Measurements from ENCODE around the gene GPSM1.

The GPSM1 gene

DNA sequence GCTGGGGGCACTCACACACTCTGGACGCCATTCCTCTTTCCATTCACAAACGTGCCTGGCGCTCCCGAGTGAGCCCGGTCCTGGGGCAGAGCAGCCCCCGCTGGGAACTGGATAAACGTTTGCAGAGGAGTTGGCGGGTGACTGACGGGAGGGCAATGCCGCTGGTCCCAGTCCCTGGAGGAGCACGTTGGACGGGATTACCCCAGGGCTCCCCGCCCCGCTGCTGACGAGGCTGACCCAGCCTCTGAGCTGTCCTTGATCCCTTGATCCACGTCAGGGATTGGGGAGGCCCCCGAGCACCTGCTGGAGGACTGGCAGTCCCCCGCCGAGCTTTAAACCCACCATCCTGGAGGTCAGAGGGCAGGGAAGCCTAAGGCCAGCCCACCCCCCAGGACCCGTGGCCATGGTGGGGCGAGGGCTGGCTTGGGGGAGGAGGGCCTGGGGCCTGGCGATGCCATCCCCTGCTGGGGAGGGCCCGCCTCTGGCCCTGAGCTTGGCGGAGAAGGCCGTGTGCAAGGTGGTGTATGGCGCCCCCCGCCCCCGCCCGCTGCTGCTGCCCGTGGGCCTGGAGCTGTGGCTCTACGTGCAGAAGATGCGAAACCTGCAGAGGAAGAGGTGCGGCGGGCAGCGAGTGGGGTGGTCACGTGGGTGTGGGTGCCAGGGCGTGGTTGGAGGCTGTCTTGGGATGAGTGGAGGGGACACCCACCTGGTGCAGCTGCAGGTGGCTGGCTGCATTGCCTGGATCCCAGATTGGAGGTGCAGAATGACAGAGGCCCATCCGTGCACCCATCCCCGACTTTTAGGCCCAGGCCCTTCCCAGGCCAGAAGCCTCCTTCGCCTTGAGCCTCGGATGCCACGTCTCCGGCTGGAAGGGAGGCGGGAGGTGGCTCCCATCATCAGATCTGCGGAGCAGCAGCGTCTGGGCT is 4.5 kb downstream of the GPSM1 start:
- no peak for DNase-seq (ENCODE audit: low read depth in 2 of 2)

DNA sequence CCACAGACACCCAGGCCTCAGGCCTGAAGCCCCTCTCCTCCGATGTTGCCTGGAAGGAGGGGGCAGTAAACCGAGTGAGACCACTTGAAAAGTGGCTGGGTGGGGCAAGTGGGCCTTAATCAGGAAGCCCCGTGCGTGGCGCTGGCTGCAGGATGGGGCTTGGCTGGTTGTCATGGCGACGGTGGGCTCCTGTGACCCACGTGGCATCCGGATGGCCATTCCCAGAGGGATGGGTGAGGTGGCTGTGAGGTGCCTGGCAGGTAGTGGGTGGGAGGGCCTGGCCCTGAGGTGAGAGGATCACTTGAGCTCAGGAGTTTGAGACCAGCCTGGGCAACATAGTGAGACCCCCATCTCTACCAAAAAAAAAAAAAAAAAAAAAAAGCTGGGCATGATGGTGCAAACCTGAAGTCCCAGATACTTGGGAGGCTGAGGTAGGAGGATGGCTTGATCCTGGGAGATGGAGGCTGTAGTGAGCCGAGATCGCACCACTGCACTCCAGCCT is 5.2 kb downstream of the GPSM1 start:
- DNase-seq (ENCODE audit: low read depth in 2 of 2), result no peak

DNA sequence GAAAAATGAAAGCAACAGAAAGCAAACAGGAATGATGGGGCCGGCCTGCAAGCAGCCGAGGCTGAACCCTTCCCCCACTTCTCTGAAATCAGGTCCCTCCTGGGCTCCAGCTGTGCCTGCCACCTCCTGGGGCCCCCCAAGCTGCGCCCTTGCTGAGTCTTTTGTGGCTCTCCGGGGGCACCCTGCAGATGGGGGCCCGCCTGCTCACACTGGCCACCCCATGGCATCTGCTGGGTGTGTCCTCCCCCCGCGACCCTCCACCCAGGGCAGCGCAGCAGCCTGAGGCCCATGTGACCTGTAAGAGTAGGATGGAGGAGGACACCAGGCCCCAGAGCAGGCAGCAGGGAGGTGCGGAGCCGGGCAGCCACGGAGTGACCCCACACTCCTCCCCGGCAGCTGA is 5.7 kb downstream of the GPSM1 start:
- no peak for DNase-seq (ENCODE audit: low read depth in 2 of 2)

DNA sequence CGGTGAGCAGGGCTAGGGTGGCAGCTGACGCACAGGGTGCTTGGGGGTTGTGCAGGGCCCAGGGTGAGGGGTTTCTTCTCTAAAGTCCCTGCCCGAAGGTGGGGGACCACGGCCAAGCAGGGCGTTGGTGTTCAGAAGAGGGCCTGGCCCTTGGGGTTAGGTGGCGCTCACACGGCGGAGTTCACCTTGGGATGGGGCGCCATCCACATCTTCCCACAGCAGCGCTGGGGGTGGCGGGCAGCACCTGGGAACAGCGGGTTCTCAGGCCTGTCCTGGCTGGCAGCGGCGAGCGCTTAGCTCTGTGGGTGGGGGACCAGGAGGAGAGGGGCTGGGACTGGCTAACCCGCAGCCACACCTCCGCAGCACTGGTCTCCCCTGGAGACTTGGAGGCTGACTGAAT is 6.1 kb downstream of the GPSM1 start:
- DNase-seq (ENCODE audit: low read depth in 2 of 2), result no peak

DNA sequence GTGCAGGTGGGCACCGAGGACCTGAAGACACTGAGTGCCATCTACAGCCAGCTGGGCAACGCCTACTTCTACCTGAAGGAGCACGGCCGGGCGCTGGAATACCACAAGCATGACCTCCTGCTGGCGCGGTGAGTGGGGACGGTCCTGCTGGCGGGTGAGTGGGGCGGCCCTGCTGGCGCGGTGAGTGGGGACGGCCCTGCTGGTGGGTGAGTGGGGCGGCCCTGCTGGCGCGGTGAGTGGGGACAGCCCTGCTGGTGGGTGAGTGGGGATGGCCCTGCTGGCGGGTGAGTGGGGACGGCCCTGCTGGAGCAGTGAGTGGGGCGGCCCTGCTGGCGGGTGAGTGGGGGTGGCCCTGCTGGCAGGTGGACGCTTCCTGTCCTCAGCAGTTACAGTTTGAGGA is 7.2 kb downstream of the GPSM1 start:
- no peak for DNase-seq (ENCODE audit: low read depth in 2 of 2)

DNA sequence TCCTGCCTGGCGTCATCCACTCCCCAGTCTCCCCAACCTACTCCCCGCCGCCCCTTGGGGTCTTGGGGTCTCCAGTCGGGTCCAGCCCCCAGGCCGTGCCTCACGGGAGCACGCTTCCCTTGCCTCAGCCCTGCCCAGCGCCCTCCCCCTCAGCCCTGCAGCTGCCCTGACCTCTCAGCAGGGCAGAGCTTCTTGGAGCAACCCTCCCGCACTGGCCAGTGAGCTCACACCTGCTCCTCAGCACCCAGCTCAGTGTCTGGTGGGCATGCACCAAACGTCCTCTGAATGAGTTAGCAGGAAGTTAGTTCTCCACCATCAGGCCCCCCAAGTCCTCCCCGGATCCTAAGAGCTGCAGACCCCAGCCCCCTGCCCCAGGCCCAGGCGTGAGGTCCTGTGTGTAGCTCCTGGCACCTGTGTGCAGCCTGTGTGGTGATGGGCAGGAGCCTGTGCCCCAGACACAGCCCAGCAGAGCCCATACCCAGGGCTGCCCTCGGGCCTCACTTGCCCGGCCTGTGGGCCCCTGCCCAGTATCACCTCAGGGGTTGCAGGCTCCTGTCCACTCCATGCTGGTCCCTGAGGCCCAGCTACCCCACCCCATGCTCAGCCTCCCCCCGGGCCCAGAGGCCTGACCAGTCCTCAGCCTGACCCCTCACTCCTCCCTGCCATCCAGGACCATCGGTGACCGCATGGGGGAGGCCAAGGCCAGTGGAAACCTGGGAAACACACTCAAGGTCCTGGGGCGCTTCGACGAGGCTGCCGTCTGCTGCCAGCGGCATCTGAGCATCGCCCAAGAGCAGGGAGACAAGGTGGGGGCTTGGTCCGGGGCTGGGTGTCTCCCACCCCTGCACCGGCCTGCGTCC is 8.2 kb downstream of the GPSM1 start:
- DNase-seq (ENCODE audit: low read depth in 2 of 2), result no peak

DNA sequence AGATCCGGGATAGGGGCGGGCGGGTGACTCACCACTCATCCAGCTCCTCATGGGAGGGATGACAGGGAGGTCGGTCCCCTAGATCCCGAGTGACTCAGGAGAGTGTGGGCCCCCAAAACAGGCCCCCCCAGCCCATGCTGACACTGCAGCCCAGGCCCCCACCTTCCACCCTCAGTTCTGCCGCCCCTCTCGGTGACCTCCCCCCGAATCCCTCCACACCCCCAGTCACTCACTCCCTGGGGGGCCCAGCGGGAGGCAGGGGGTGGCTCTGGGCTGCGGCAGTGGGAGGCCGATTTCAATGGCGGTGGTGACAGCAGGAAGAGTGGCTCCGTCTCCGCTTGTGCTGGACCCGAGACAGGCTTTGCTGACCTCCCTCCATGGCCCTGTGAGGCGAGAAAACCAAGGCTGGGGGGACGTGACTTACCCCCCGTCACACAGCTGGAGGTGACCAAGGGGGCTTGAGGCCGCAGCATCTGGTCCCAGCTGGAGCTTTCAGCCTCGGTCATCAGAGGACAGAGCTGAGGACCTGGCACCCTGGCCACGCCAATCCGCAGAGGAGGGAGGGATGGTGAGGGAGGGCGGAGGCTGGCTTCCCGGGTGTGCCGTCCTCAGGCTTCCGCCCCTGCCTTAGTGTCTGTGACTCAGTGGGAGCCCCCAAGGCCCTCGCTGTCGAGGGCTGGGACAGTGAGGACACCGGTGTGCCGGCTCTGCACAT is 9.0 kb downstream of the GPSM1 start:
- no peak for DNase-seq (ENCODE audit: low read depth in 2 of 2)

DNA sequence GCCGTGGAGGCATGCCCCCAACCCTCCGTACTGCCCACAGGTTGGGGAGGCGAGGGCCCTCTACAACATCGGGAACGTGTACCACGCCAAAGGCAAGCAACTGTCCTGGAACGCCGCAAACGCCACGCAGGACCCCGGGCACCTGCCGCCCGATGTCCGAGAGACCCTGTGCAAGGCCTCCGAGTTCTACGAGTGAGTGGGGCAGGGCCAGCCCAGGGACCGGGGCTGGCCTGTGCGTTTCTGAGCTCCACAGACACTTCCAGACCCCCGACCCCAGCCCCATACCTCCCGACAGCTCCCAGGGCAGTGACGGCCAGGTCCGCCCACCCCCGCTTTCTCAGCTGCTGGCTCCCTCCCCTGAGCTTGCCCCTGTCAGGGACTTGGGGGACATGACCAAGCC is 9.5 kb downstream of the GPSM1 start:
- DNase-seq (ENCODE audit: low read depth in 2 of 2), result no peak

DNA sequence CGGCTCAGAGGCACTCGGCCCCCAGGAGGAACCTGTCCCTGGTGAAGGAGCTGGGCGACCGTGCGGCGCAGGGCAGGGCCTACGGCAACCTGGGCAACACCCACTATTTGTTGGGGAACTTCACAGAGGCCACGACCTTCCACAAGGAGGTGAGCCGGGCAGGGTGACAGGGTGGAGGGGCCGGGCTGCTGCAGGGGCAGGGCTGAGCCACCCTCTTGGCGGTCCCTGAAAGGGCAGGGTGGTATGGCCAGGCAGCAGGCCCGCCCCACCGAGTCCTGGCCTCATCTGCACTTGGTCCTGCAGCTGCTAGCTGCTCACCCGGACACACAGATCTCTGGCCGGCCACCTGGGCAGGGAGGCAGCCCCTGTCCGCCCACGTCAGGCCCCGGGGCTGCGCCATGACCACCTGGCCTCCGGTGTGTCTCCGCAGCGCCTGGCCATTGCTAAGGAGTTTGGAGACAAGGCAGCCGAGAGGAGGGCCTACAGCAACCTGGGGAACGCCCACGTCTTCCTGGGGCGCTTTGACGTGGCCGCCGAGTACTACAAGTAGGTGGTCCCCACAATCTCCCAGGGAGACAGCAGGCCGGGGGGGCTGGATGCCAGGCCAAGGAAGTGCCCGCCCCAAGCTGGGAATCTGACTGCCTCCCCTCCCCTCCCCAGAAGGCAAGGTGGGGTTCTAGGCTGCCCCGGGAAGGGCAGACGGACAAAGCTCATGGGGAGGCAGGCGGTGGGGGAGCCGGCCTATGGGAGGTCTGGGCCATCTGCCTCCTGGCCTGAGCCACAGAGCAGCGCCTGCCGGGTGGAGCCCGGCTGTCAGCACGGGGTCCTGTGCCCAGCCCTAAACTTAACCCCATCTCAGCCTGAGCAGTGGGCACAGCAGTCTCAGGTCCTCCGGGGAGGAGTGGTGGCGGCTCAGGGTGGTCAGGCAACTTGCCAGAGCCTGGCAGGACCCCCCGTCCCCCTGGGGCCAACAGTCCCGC is 10.4 kb downstream of the GPSM1 start:
- no peak for DNase-seq (ENCODE audit: low read depth in 2 of 2)

DNA sequence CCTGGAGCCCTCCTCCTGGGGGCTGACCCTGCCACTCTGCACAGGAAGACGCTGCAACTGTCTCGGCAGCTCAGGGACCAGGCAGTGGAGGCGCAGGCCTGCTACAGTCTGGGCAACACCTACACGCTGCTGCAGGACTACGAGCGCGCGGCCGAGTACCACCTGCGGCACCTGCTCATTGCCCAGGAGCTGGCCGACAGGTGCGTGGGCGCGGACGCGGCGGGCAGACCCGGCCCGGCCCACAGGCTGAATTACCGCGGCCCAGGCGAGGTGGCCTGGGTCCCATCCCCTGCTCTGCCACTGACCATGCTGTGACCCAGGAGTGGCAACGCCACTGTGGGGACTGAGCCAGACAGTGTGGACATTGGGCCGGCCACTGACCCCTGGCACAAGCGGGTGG is 11.2 kb downstream of the GPSM1 start:
- DNase-seq (ENCODE audit: low read depth in 2 of 2), result no peak

DNA sequence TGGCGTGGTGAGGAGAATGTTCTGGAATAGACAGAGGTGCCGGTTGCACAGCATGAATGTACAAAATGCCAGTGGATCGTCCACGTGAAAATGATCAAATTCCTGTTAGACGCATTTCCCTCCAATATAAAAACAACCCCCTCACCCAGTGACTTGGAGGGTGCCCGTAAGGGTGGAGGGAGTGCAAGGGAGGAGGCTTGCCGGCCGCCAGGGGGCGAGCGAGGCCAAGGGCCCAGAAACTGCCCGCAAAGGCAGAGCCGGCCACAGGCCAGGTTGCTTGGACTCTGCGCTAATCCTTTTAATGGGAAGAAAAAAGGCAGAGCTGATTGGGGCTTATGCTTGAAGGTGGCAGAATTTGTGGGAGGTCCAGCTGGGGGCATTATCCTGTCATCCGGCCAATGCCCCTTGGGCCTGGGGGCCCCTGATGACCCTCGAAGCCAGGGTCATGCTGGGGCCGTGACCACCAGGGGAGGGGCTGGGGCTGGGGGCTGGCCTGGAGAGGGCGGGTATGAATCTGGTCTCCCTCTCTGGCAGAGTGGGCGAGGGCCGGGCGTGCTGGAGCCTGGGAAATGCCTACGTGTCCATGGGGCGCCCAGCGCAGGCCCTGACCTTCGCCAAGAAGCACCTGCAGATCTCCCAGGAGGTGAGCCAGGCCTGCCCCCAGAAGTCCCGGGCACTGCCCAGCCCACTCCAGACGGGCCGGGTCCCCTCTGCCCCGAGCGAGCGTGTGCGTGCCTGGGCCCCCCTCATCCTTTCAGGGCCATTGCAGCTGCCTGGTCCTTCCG is 12.0 kb downstream of the GPSM1 start:
- DNase-seq (ENCODE audit: low read depth in 2 of 2), result no peak

DNA sequence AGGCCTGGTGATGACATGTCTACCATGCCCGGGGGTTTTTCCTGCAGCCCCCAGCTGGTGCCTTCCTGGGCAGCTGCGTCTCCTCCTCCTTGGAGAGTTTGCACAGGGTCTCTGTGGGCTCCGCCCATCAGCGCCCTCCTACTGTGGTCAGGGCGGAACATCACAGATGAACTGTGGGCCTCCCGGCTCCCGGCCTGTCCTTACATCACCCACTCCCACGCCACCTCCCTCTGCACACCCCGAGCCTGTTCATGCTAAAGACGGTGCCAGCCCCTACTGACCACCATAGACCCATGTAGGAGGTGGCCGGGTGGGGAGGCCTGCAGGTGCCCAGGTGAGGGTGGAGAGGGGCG is 12.6 kb downstream of the GPSM1 start:
- no peak for DNase-seq (ENCODE audit: low read depth in 2 of 2)

DNA sequence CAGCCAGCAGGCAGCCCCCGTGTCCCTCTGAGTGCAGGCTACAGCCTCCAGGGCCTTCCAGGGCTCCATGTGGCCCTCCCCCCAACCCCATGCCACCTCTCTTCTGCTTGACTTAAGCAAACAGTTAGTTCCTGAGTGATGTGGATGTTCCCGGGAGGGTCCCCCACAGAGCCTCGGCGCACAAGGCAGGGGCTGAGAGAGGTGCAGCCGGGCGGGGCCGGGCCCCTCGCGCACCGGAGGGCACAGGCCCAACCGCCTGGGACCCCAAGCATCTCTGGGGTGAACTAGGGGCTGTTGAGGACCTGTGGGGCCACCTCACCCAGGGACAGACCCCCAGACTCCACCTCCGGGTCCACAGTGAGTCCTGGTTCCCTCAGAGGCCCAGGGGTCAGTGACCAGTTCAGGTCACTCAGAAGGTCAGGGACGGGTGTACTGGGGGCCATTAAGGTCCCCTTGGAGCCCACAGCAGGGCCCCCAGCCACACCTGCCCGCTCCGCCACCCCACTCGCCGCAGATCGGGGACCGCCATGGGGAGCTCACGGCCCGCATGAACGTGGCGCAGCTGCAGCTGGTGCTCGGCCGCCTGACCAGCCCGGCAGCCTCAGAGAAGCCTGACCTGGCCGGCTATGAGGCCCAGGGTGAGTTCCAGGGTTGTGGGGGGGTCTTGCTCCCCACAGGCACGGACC is 13.2 kb downstream of the GPSM1 start:
- DNase-seq (ENCODE audit: low read depth in 2 of 2), result no peak

DNA sequence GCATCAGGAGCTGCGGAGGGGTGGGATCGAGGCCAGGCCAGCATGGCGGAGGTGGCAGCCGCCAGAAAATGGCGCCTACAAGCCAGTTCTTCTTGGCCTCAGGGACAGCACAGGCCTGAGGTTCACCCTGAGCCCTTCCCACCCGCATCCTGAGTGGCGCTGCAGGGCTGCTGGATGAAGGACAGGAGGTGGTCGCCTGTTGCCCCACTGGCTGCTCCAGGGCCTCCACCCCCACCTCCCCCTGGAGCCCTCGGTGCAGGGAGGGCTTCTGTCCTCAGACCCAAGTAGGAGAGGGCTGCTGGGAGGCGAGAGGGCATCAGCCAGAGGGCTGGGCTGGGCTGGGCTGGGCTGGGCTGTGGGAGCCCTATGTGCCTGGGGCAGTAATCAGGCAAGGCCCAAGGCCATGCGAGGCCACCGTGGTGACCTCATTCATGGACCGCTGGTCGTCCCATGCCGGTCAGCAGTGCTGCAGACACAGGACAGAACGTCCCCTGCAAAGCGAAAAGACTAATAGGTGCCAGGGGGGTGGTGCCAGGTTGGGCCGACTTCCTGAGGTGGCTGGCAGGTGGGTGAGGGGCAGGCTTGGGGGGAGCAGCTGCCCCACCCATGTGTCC is 13.8 kb downstream of the GPSM1 start:
- no peak for DNase-seq (ENCODE audit: low read depth in 2 of 2)

DNA sequence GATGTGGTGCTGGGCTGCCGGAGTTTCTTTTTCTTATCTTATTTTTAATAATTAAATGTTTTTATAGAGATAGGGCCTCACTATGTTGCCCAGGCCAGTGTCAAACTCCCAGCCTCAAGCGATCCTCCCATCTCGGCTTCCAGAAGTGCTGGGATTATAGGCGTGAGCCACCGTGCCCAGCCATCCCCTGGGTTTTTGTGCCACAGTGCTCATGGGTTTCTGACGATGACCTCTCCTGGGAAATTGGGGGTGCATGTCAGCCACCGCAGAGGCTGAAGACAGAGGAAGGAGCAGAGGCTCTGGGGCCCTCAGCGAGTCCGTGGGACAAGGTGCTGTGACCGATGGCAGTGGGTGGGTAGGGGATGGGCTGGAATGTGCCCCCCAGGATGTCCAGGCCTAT is 14.4 kb downstream of the GPSM1 start:
- no peak for DNase-seq (ENCODE audit: low read depth in 2 of 2)

DNA sequence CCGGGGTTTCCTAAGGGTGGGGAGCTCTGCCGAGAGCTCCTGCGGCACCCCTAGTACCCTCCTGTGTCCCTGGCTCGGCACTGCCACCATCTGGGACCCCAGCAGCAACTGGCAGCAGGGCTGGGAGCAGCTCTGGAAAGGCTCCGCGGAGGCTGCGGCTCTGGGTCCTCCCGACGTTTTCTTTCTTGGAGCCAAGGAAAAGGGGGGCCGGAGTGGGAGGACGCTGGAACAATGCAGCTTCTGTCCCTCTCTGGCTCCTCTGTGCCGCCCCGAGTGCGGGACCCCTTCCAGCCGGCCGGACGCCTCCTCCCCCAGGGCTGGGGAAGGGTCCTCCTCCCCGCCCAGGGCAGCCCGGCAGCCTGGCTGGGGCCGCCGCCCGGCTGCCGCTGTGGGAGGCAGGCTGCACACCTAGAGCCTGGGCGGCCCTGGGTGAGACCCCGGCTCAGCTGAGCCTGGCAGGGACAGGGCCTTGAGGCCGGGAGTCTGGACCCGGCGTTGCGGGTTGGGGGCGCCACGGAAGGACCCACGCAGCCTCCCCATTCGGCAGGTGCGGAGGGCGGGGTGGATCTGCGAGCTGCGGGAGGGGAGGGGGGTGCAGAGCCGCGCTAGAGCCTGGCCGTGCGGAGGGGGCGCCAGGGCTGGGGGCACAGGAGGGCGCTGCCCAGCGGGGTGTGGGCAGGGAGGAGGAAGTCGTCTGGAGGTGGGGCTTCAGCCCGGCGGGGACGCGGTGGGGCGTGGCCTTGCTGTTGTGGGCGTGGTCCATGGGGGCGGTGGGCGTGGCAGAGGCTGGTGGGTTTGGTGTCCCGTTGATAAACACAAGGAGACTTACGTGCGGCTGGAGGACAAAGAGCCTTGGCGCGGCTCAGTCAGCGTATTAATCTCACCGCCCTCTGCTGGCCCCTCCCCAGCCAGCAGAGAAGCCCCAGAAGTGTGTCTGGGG is 15.1 kb downstream of the GPSM1 start:
- DNase-seq (ENCODE audit: low read depth in 2 of 2), result peak; percentile 8 to 44

DNA sequence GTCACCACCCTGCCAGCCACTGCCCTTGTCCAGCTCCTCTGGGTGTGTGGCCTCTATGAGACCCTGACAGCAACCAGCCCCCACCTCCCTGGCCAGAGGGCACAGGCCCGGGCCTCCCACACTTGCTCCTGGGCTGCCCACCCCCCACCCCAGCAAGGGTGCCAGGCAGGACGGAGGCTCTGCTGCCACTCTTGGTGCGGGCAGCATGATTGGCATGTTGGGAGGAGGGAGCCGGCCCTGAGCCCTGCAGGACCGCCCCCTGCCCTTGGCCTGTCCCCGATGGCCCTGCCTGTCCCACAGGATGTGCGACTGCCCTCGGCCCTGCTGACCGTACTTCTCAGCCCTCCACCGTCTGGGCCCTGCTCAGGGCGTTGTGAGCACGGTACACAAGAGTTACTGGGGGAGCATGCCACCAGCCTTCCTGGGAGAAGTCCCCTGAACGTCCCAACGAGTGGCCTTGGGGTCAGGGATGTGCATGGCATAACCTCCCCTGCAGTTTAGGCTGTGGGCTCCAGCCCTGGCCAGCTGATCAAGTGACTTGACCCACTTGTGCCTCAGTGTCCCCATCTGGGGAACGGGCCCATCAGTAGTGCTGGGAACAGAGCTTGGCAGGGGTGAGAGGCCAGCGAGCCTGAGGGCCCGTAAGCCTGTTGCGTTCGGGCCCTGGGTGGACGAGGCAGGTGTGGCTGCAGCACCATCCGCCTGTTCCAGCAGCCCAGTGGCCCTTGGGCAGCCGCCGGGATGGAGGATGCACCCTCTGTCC is 16.0 kb downstream of the GPSM1 start:
- DNase-seq (ENCODE audit: low read depth in 2 of 2), result no peak

All from stimulated activated CD4-positive, alpha-beta T cell treated with anti-CD3 and anti-CD28 coated beads, Interleukin-1b, Interleukin-23, amount 100 ng/mL, for 1 hour (primary cell).